GM12878 (cell line): ENCODE data around the gene RMP24.

Source experiments
- ATAC-seq: fragments of 200-7000 bp; cut with Tn5 transposase; 3 replicates; pipeline ENCODE4 v1.9.1; 2020; ENCODE audit warnings: mild to moderate bottlenecking, moderate library complexity
- BruUV-seq: library from RNA; stranded (reverse); fragments of 400-500 nt; replicated peaks from 2 replicates; lab custom pipeline; 2021; lab: Mats Ljungman, UMichigan
- CTCF ChIA-PET: fragments of 300-600 bp; sonication (Branson Sonifier 250); formaldehyde crosslinking; extraction: SDS; loops from one replicate; lab custom pipeline; 2021; ENCODE audit warnings: inconsistent platforms; lab: Yijun Ruan, JAX
- POLR2A ChIA-PET: fragments of 350-600 bp; formaldehyde crosslinking; extraction: SDS; loops from one replicate; lab custom pipeline; 2021; ENCODE audit warnings: inconsistent platforms; lab: Charles Lee
- RAD21 ChIA-PET: fragments of 300-600 bp; sonication (Branson Sonifier 250); formaldehyde crosslinking; loops from one replicate; lab custom pipeline; 2023; ENCODE audit warnings: antibody characterized with exemption; ENCODE audit not compliant: unreplicated experiment; lab: Charles Lee
- SMC1A ChIA-PET: fragments of 300-600 bp; sonication (Branson Sonifier 250); formaldehyde crosslinking; loops from one replicate; lab custom pipeline; 2023; ENCODE audit not compliant: unreplicated experiment, uncharacterized antibody; lab: Charles Lee
- DNase-seq: peaks from one replicate; pipeline ENCODE4 v3.0.0-alpha.2; 2011; ENCODE audit warnings: low read depth, low spot score
- FAIRE-seq: peaks from 3 replicates; lab custom pipeline; 2011; peaks lifted over from hg19 to GRCh38; lab: Jason Lieb, UNC
- H2AFZ ChIP-seq: 2 replicates; pipeline ENCODE4 v1.6.0; 2011; ENCODE audit warnings: low read depth, low read length, control low read depth; ENCODE audit not compliant: control insufficient read depth
- H3K27ac ChIP-seq: 2 replicates; pipeline ENCODE4 v1.5.1; 2011; ENCODE audit warnings: control low read depth; ENCODE audit not compliant: control insufficient read depth, insufficient read depth
- H3K27me3 ChIP-seq, 2 experiments: replicated peaks in 1 of 2; 2 replicates each; pipeline versions ENCODE4 v1.6.0 to v1.6.1; 2011; ENCODE audit warnings: low read length in 1 of 2; ENCODE audit not compliant: control insufficient read depth in 2 of 2, insufficient read depth in 2 of 2
- H3K36me3 ChIP-seq, 2 experiments: 2 replicates each; pipeline ENCODE4 v1.5.1; 2011; ENCODE audit warnings: low read length in 1 of 2; ENCODE audit not compliant: control insufficient read depth in 2 of 2, insufficient read depth in 2 of 2
- H3K4me1 ChIP-seq: 2 replicates; pipeline ENCODE4 v1.6.1; 2011; ENCODE audit warnings: mild to moderate bottlenecking, low read length, moderate library complexity, mixed read lengths; ENCODE audit not compliant: control insufficient read depth, insufficient read depth
- H3K4me2 ChIP-seq: 2 replicates; pipeline ENCODE4 v1.6.0; 2011; ENCODE audit warnings: control low read depth; ENCODE audit not compliant: control insufficient read depth, insufficient read depth
- H3K4me3 ChIP-seq: fragments of 200-600 bp; sonication (generic); 2 replicates; pipeline ENCODE4 v1.5.1; 2016
- H3K79me2 ChIP-seq: 2 replicates; pipeline ENCODE4 v1.6.0; 2011; ENCODE audit warnings: low read length; ENCODE audit not compliant: control insufficient read depth, insufficient read depth
- H3K9ac ChIP-seq: 2 replicates; pipeline ENCODE4 v1.8.0; 2011; ENCODE audit warnings: low read length, control low read depth, mixed read lengths; ENCODE audit not compliant: control insufficient read depth, insufficient read depth
- H3K9me3 ChIP-seq: replicated peaks from 3 replicates; pipeline ENCODE4 v1.5.1; 2011; ENCODE audit warnings: mild to moderate bottlenecking, low read length; ENCODE audit not compliant: control insufficient read depth, insufficient read depth
- H4K20me1 ChIP-seq: 2 replicates; pipeline ENCODE4 v1.6.0; 2011; ENCODE audit not compliant: control insufficient read depth, insufficient read depth
- CEBPB ChIP-seq, 2 experiments: fragments of 150-350 bp in 1 of 2; IDR thresholded peaks; 2 replicates each; pipeline ENCODE4 v1.6.1; 2012 to 2014; ENCODE audit warnings: low read depth in 2 of 2, low read length in 2 of 2, borderline replicate concordance in 1 of 2, inconsistent platforms in 1 of 2
- EZH2 ChIP-seq: IDR thresholded peaks from 2 replicates; pipeline ENCODE4 v1.6.1; 2012; ENCODE audit warnings: low read depth, mild to moderate bottlenecking, control low read depth, inconsistent platforms, low read length, borderline replicate concordance; ENCODE audit not compliant: control insufficient read depth
- NFYB ChIP-seq: IDR thresholded peaks from 2 replicates; pipeline ENCODE4 v1.6.1; 2011; ENCODE audit warnings: low read depth, mild to moderate bottlenecking, low read length, improper control_type of control experiment, moderate library complexity; ENCODE audit not compliant: insufficient read depth
- NR2F1 ChIP-seq: fragments of 450-650 bp; conservative IDR thresholded peaks from 2 replicates; pipeline ENCODE4 v1.6.1; 2017; ENCODE audit warnings: mild to moderate bottlenecking
- PBX3 ChIP-seq: IDR thresholded peaks from 2 replicates; pipeline ENCODE4 v1.6.1; 2011; ENCODE audit warnings: mild to moderate bottlenecking, low read depth, low read length, moderate library complexity; ENCODE audit not compliant: insufficient replicate concordance
- POLR2AphosphoS2 ChIP-seq: IDR thresholded peaks from 2 replicates; pipeline ENCODE4 v1.6.1; 2011; ENCODE audit warnings: low read depth, mild to moderate bottlenecking, low read length, improper control_type of control experiment, moderate library complexity
- RB1 ChIP-seq: fragments of 450-650 bp; formaldehyde crosslinking; IDR thresholded peaks from 2 replicates; pipeline ENCODE4 v1.6.1; 2017; ENCODE audit warnings: mild to moderate bottlenecking, borderline replicate concordance
- RELB ChIP-seq: fragments of 450-650 bp; IDR thresholded peaks from 2 replicates; pipeline ENCODE4 v1.6.1; 2017; ENCODE audit warnings: low read depth, mild to moderate bottlenecking, moderate library complexity
- WGBS: methylation state at CpG from one replicate; pipeline ENCODE4 v1.1.6; 2016; ENCODE audit warnings: low lambda C conversion rate; ENCODE audit not compliant: insufficient replicate concordance, insufficient coverage; ENCODE audit errors: missing lambda C conversion rate; 5-methylcytosine and 5-hydroxymethylcytosine counted together
- in situ Hi-C: fragments of 300-500 bp; cut with MboI; formaldehyde crosslinking; loops from 9 replicates; pipeline ENCODE4 v1.14.3; 2018; ENCODE audit warnings: mixed read lengths
- intact Hi-C: fragments of 100-400 bp; cut with micrococcal nuclease; formaldehyde crosslinking; loops from one replicate; pipeline ENCODE4 v1.14.2; 2022; ENCODE audit not compliant: unreplicated experiment
- TF ChIP-seq, protein P1 (sequence below): fragments of 450-650 bp; IDR thresholded peaks from 2 replicates; pipeline ENCODE4 v1.6.1; 2017; ENCODE audit warnings: mild to moderate bottlenecking, moderate library complexity
- TF ChIP-seq, protein P2 (sequence below): fragments of 450-650 bp; IDR thresholded peaks from 2 replicates; pipeline ENCODE4 v1.6.1; 2017; ENCODE audit warnings: borderline replicate concordance

Gene RMP24

GRCh38 chr18:35973650-35974049 lies 1.2 kb downstream of the RMP24 start:
- FAIRE-seq (no peak), DNase-seq (no peak), ATAC-seq (no peak)
- Histone ChIP-seq H3K79me2 (peaks cover 23% of the 10 kb centered on the region), H3K36me3 (peaks cover 4 to 23% of the 10 kb centered on the region in 2 experiments), H2AFZ (no peak overlapping the region), H3K9ac (peak overlapping the region; percentile 83; the same call in 1 of the 2 replicates), H3K4me3 (peak overlapping the region; percentile 94), H4K20me1 (no peaks in the 10 kb centered on the region), H3K4me1 (peaks cover 17% of the 10 kb centered on the region), H3K9me3 (no peaks in the 10 kb centered on the region), H3K4me2 (peak overlapping the region; percentile 64), H3K27ac (no peak overlapping the region), H3K27me3 (no peaks in the 10 kb centered on the region)
- 98% methylated on average over 12 of the region's 12 CpGs for WGBS
- ChIA-PET POLR2A (no interaction called here), CTCF (interaction anchor here (0.9 to 1.9 kb wide), 6 partner anchors 15 to 217 kb away, joined by 3 to 7 read pairs (median 4); no protein-coding TSS in a partner anchor), SMC1A (interaction anchor here (1.4 to 1.5 kb wide), 3 partner anchors 21 to 93 kb away, joined by 3 to 5 read pairs (median 5); no protein-coding TSS in a partner anchor), RAD21 (interaction anchor here (2.4 kb wide), 1 partner anchor 217 kb away, joined by 7 read pairs; no protein-coding TSS in a partner anchor)
- no TSS peak for BruUV-seq
- in situ Hi-C loops: loop anchor here (10.0 kb wide), 1 partner anchor 389 kb away; the partner anchor contains the start of gene GALNT1
- intact Hi-C loops: loop anchor here (5.0 kb wide), 3 partner anchors 94 to 476 kb away; partner anchors contain the start of genes INO80C and RPRD1A
- TF ChIP-seq NFYB (no peak), PBX3 (no peak), RELB (no peak), NR2F1 (no peak), POLR2AphosphoS2 (no peak), RB1 (no peak), CEBPB (IDR thresholded peaks at IDR 0.05; ENCODE audit: borderline replicate concordance in 1 of 2, low read depth in 2 of 2, low read length in 2 of 2) (no peak), EZH2 (no peak)
- TF ChIP-seq, protein P1, sequence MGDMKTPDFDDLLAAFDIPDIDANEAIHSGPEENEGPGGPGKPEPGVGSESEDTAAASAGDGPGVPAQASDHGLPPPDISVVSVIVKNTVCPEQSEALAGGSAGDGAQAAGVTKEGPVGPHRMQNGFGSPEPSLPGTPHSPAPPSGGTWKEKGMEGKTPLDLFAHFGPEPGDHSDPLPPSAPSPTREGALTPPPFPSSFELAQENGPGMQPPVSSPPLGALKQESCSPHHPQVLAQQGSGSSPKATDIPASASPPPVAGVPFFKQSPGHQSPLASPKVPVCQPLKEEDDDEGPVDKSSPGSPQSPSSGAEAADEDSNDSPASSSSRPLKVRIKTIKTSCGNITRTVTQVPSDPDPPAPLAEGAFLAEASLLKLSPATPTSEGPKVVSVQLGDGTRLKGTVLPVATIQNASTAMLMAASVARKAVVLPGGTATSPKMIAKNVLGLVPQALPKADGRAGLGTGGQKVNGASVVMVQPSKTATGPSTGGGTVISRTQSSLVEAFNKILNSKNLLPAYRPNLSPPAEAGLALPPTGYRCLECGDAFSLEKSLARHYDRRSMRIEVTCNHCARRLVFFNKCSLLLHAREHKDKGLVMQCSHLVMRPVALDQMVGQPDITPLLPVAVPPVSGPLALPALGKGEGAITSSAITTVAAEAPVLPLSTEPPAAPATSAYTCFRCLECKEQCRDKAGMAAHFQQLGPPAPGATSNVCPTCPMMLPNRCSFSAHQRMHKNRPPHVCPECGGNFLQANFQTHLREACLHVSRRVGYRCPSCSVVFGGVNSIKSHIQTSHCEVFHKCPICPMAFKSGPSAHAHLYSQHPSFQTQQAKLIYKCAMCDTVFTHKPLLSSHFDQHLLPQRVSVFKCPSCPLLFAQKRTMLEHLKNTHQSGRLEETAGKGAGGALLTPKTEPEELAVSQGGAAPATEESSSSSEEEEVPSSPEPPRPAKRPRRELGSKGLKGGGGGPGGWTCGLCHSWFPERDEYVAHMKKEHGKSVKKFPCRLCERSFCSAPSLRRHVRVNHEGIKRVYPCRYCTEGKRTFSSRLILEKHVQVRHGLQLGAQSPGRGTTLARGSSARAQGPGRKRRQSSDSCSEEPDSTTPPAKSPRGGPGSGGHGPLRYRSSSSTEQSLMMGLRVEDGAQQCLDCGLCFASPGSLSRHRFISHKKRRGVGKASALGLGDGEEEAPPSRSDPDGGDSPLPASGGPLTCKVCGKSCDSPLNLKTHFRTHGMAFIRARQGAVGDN: no peak
- TF ChIP-seq, protein P2, sequence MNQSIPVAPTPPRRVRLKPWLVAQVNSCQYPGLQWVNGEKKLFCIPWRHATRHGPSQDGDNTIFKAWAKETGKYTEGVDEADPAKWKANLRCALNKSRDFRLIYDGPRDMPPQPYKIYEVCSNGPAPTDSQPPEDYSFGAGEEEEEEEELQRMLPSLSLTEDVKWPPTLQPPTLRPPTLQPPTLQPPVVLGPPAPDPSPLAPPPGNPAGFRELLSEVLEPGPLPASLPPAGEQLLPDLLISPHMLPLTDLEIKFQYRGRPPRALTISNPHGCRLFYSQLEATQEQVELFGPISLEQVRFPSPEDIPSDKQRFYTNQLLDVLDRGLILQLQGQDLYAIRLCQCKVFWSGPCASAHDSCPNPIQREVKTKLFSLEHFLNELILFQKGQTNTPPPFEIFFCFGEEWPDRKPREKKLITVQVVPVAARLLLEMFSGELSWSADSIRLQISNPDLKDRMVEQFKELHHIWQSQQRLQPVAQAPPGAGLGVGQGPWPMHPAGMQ: no peak
